Liver (tissue), 9 donors: ENCODE data around the gene ABCC5. TPM values are rescaled to one million over a fixed set of nuclear protein-coding genes. Genes with fewer than 3 reads are reported as not detected.

ENCODE experiments used
- DNase-seq: peaks from one replicate; pipeline ENCODE4 v3.0.0-alpha.2; 2017; ENCODE audit warnings: low spot score
- H3K27ac ChIP-seq, 2 donors: one replicate each; pipeline ENCODE4 v1.7.0; 2013; ENCODE audit warnings: inconsistent platforms in 2 of 2, low read length in 2 of 2, control low read depth in 1 of 2, low read depth in 1 of 2, mild to moderate bottlenecking in 1 of 2
- H3K27me3 ChIP-seq, 4 donors: one replicate each; pipeline versions ENCODE4 v1.6.1 to v1.7.0; 2013; ENCODE audit warnings: low read length in 3 of 4, inconsistent platforms in 1 of 4, mild to moderate bottlenecking in 1 of 4, moderate library complexity in 1 of 4; ENCODE audit not compliant: control insufficient read depth in 4 of 4, insufficient read depth in 4 of 4
- H3K36me3 ChIP-seq, 4 donors: one replicate each; pipeline versions ENCODE4 v1.6.1 to v1.7.0; 2013; ENCODE audit warnings: low read length in 3 of 4, mild to moderate bottlenecking in 3 of 4, low read depth in 1 of 4, moderate library complexity in 1 of 4; ENCODE audit not compliant: control insufficient read depth in 4 of 4, insufficient read depth in 3 of 4
- H3K4me1 ChIP-seq, 4 donors: one replicate each; pipeline versions ENCODE4 v1.6.1 to v1.7.0; 2013; ENCODE audit warnings: low read length in 3 of 4, mild to moderate bottlenecking in 3 of 4, moderate library complexity in 1 of 4; ENCODE audit not compliant: control insufficient read depth in 4 of 4, insufficient read depth in 4 of 4
- H3K4me3 ChIP-seq, 3 donors: one replicate each; pipeline versions ENCODE4 v1.6.1 to v1.7.0; 2013; ENCODE audit warnings: low read length in 3 of 3, control low read depth in 1 of 3, low read depth in 1 of 3, mild to moderate bottlenecking in 1 of 3
- H3K9ac ChIP-seq, 2 donors: one replicate each; pipeline ENCODE4 v1.7.0; 2013; ENCODE audit warnings: low read length in 2 of 2, mild to moderate bottlenecking in 2 of 2, moderate library complexity in 2 of 2, control low read depth in 1 of 2, low read depth in 1 of 2
- H3K9me3 ChIP-seq, 4 donors: one replicate each; pipeline versions ENCODE4 v1.6.1 to v1.7.0; 2013; ENCODE audit warnings: low read length in 3 of 4; ENCODE audit not compliant: control insufficient read depth in 4 of 4
- ATF3 ChIP-seq: IDR thresholded peaks from 2 replicates; pipeline ENCODE4 v1.6.1; 2016; ENCODE audit warnings: antibody characterized with exemption
- CTCF ChIP-seq: fragments of 150-350 bp; IDR thresholded peaks from 2 replicates; pipeline ENCODE4 v1.5.1; 2017; ENCODE audit warnings: improper control_type of control experiment, low read depth, low read length; ENCODE audit not compliant: missing input control
- EGR1 ChIP-seq, 2 donors: IDR thresholded peaks; 2 replicates each; pipeline ENCODE4 v1.6.1; 2016 to 2018; ENCODE audit warnings: antibody characterized with exemption in 2 of 2, low read depth in 2 of 2
- FOXA1 ChIP-seq: IDR thresholded peaks from 2 replicates; pipeline ENCODE4 v1.6.1; 2016; ENCODE audit warnings: antibody characterized with exemption
- FOXA2 ChIP-seq: IDR thresholded peaks from 2 replicates; pipeline ENCODE4 v1.6.1; 2016; ENCODE audit warnings: antibody characterized with exemption
- GABPA ChIP-seq, 2 donors: IDR thresholded peaks in 1 of 2; conservative IDR thresholded peaks in 1 of 2; 2 replicates each; pipeline ENCODE4 v1.6.1; 2016; ENCODE audit warnings: antibody characterized with exemption in 2 of 2, mild to moderate bottlenecking in 1 of 2, moderate library complexity in 1 of 2
- HNF4A ChIP-seq, 2 donors: conservative IDR thresholded peaks; 2 replicates each; pipeline ENCODE4 v1.6.1; 2016; ENCODE audit warnings: antibody characterized with exemption in 2 of 2, mild to moderate bottlenecking in 2 of 2
- HNF4G ChIP-seq: IDR thresholded peaks from 2 replicates; pipeline ENCODE4 v1.6.1; 2016; ENCODE audit warnings: antibody characterized with exemption
- JUND ChIP-seq, 2 donors: IDR thresholded peaks; 2 replicates each; pipeline ENCODE4 v1.6.1; 2016; ENCODE audit warnings: antibody characterized with exemption in 2 of 2
- NR2F2 ChIP-seq: IDR thresholded peaks from 2 replicates; pipeline ENCODE4 v1.6.1; 2016; ENCODE audit warnings: antibody characterized with exemption
- RAD21 ChIP-seq, 2 donors: IDR thresholded peaks; 2 replicates each; pipeline ENCODE4 v1.6.1; 2016; ENCODE audit warnings: antibody characterized with exemption in 2 of 2, mild to moderate bottlenecking in 2 of 2
- REST ChIP-seq: IDR thresholded peaks from 2 replicates; pipeline ENCODE4 v1.6.1; 2016; ENCODE audit warnings: antibody characterized with exemption, mild to moderate bottlenecking
- RXRA ChIP-seq, 2 donors: IDR thresholded peaks; 2 replicates each; pipeline ENCODE4 v1.6.1; 2017 to 2018; ENCODE audit warnings: antibody characterized with exemption in 2 of 2, mild to moderate bottlenecking in 1 of 2
- SP1 ChIP-seq: IDR thresholded peaks from 2 replicates; pipeline ENCODE4 v1.6.1; 2018; ENCODE audit warnings: antibody characterized with exemption, mild to moderate bottlenecking
- TAF1 ChIP-seq: conservative IDR thresholded peaks from 2 replicates; pipeline ENCODE4 v1.6.1; 2016; ENCODE audit warnings: antibody characterized with exemption, mild to moderate bottlenecking
- YY1 ChIP-seq: IDR thresholded peaks from 2 replicates; pipeline ENCODE4 v1.6.1; 2016; ENCODE audit warnings: antibody characterized with exemption, mild to moderate bottlenecking
- WGBS: extraction: QIAGEN DNeasy Blood & Tissue Kit; methylation state at CpG from one replicate; pipeline ENCODE4 v1.1.7; 2013; 5-methylcytosine and 5-hydroxymethylcytosine counted together
- polyA plus RNA-seq, 2 donors: library from polyadenylated mRNA; stranded (reverse) in 1 of 2; unstranded in 1 of 2; fragments of 200-250 nt in 1 of 2; fragments of >200 nt in 1 of 2; fragmentation: Nextera tagmentation in 1 of 2; extraction: Ambion mirVana in 1 of 2; gene quantifications; one replicate each; pipeline versions ENCODE4 v1.2.1 to v1.2.3, GENCODE V29; 2013 to 2015
- total RNA-seq, 2 donors: library from RNA; depleted of rRNA; stranded (reverse); fragments of >200 nt; gene quantifications; one replicate each; pipeline ENCODE4 v1.2.3, GENCODE V29; 2014
- TF ChIP-seq, protein P1 (sequence below): IDR thresholded peaks from 2 replicates; pipeline ENCODE4 v1.6.1; 2016; ENCODE audit warnings: antibody characterized with exemption
- TF ChIP-seq, protein P2 (sequence below): IDR thresholded peaks from 2 replicates; pipeline ENCODE4 v1.6.1; 2016; ENCODE audit warnings: antibody characterized with exemption
- donor health status: healthy.
- donor health status: healthy.
- donor health status: healthy.
- donor health status: healthy.
- donor health status: healthy.

The ABCC5 gene
- total and polyA plus RNA-seq, 4 donors, result 2.8 to 35.7 (median 8.1) TPM

DNA sequence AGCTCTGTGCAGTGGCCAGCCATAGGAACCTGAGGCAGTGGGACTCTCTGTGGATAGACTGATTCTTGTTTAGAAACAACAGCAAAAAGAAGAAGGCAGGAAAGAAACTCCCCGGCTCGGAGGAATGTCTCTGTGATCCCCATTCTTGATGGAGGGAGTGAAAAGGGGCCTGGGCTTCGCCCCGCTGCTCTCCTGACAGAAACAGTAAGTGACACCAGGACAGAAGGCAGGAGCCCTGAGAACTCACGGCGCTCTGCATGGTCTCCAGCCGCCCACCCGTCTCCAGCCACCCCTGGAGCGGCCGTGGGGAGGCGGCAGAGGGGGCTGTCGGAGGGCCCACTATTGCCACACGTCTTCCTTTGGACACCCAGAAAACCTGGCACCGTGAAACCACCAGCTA lies 97.3 kb downstream of the ABCC5 start:
- Histone ChIP-seq H3K4me1 (no peaks in the 10 kb centered on the region), H3K27ac (no peak overlapping the region), H3K9me3 (no peaks in the 10 kb centered on the region), H3K36me3 (peaks cover 0 to 7% (median 3%) of the 10 kb centered on the region in 4 donors), H3K4me3 (no peak overlapping the region), H3K27me3 (no peaks in the 10 kb centered on the region), H3K9ac (no peak overlapping the region)
- 94% methylated on average over 14 of the region's 14 CpGs for WGBS
- no peak for TF ChIP-seq HNF4G
- no peak for TF ChIP-seq SP1
- no peak for TF ChIP-seq YY1
- TF ChIP-seq HNF4A (conservative IDR thresholded peaks at IDR 0.05), result no peak
- no peak for TF ChIP-seq ATF3
- no peak for TF ChIP-seq FOXA1
- TF ChIP-seq JUND (IDR thresholded peaks at IDR 0.05), result no peak
- TF ChIP-seq NR2F2, result no peak
- TF ChIP-seq FOXA2, result no peak
- no peak for TF ChIP-seq CTCF
- TF ChIP-seq RXRA (IDR thresholded peaks at IDR 0.05), result no peak
- TF ChIP-seq EGR1 (IDR thresholded peaks at IDR 0.05; ENCODE audit: low read depth in 2 of 2), result no peak
- TF ChIP-seq, protein P1, sequence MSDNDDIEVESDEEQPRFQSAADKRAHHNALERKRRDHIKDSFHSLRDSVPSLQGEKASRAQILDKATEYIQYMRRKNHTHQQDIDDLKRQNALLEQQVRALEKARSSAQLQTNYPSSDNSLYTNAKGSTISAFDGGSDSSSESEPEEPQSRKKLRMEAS, result no peak
- no peak for TF ChIP-seq GABPA (IDR thresholded peaks at IDR 0.05 in 1 of 2, conservative IDR thresholded peaks at IDR 0.05 in 1 of 2)
- TF ChIP-seq, protein P2, sequence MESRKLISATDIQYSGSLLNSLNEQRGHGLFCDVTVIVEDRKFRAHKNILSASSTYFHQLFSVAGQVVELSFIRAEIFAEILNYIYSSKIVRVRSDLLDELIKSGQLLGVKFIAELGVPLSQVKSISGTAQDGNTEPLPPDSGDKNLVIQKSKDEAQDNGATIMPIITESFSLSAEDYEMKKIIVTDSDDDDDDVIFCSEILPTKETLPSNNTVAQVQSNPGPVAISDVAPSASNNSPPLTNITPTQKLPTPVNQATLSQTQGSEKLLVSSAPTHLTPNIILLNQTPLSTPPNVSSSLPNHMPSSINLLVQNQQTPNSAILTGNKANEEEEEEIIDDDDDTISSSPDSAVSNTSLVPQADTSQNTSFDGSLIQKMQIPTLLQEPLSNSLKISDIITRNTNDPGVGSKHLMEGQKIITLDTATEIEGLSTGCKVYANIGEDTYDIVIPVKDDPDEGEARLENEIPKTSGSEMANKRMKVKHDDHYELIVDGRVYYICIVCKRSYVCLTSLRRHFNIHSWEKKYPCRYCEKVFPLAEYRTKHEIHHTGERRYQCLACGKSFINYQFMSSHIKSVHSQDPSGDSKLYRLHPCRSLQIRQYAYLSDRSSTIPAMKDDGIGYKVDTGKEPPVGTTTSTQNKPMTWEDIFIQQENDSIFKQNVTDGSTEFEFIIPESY, result no peak
- no peak for DNase-seq

- no peaks in the 10 kb centered on the region for H3K9me3 ChIP-seq
- no peaks in the 10 kb centered on the region for H3K4me1 ChIP-seq
- H3K9ac ChIP-seq, result no peak overlapping the region
- H3K27ac ChIP-seq, result no peak overlapping the region
- no peak overlapping the region for H3K4me3 ChIP-seq
- H3K36me3 ChIP-seq, result no peaks in the 10 kb centered on the region
- no peak for TF ChIP-seq YY1
- no peak for TF ChIP-seq NR2F2
- no peak for TF ChIP-seq RAD21 (IDR thresholded peaks at IDR 0.05)
- TF ChIP-seq ATF3, result no peak
- TF ChIP-seq EGR1 (IDR thresholded peaks at IDR 0.05; ENCODE audit: low read depth in 2 of 2), result no peak
- no peak for TF ChIP-seq FOXA2
- no peak for TF ChIP-seq RXRA (IDR thresholded peaks at IDR 0.05)
- TF ChIP-seq GABPA (IDR thresholded peaks at IDR 0.05 in 1 of 2, conservative IDR thresholded peaks at IDR 0.05 in 1 of 2), result no peak
- no peak for TF ChIP-seq SP1
- no peak for TF ChIP-seq TAF1
- TF ChIP-seq REST, result no peak
- no peak for TF ChIP-seq HNF4G
- no peak for TF ChIP-seq FOXA1
- TF ChIP-seq, protein P1, result no peak
- 90% methylated on average over 2 of the region's 2 CpGs for WGBS
- no peaks in the 10 kb centered on the region for H3K27me3 ChIP-seq
- DNase-seq, result no peak
Observed at GRCh38 chr3:183918178-183918577, 99.5 kb downstream of the ABCC5 start.
